DND-41 (cell line): Measurements from ENCODE around the gene CHN2.

Experiments used
- ATAC-seq: fragments of 200-7000 bp; cut with Tn5 transposase; 3 replicates; pipeline ENCODE4 v1.9.1; 2021; ENCODE audit warnings: low read depth; ENCODE audit not compliant: insufficient read depth
- DNase-seq: peaks from one replicate; pipeline ENCODE4 v3.0.0-alpha.2; 2020
- H2AFZ ChIP-seq: 2 replicates; pipeline ENCODE4 v1.6.0; 2012; ENCODE audit warnings: low read depth, low read length
- H3K27ac ChIP-seq: 2 replicates; pipeline ENCODE4 v1.5.1; 2012; ENCODE audit warnings: low read length, inconsistent platforms
- H3K27me3 ChIP-seq: fragments of 200-600 bp; sonication (generic); 2 replicates; pipeline ENCODE4 v1.6.0; 2012; ENCODE audit warnings: low read length, mild to moderate bottlenecking, inconsistent platforms; ENCODE audit not compliant: insufficient read depth, poor library complexity
- H3K36me3 ChIP-seq: 2 replicates; pipeline ENCODE4 v1.5.1; 2012; ENCODE audit warnings: low read length, inconsistent platforms; ENCODE audit not compliant: insufficient read depth
- H3K4me1 ChIP-seq: 2 replicates; pipeline ENCODE4 v1.5.1; 2012; ENCODE audit warnings: mild to moderate bottlenecking, low read length; ENCODE audit not compliant: insufficient read depth
- H3K4me2 ChIP-seq: 2 replicates; pipeline ENCODE4 v1.6.0; 2012; ENCODE audit warnings: mild to moderate bottlenecking, moderate library complexity, low read length, inconsistent platforms; ENCODE audit not compliant: insufficient read depth
- H3K4me3 ChIP-seq, 2 experiments: fragments of 200-600 bp in 1 of 2; shearing (Covaris generic) in 1 of 2; 2 replicates each; pipeline ENCODE4 v1.5.1; 2012 to 2016; ENCODE audit warnings: inconsistent platforms in 2 of 2, low read length in 2 of 2, mild to moderate bottlenecking in 2 of 2, low read depth in 1 of 2, moderate library complexity in 1 of 2
- H3K79me2 ChIP-seq: 2 replicates; pipeline ENCODE4 v1.6.0; 2012; ENCODE audit warnings: low read length, inconsistent platforms; ENCODE audit not compliant: insufficient read depth
- H3K9ac ChIP-seq: 2 replicates; pipeline ENCODE4 v1.6.0; 2012; ENCODE audit warnings: low read depth, mild to moderate bottlenecking, inconsistent platforms, low read length, moderate library complexity
- H3K9me3 ChIP-seq: 2 replicates; pipeline ENCODE4 v1.5.1; 2012; ENCODE audit warnings: low read length, moderate library complexity, mild to moderate bottlenecking, inconsistent platforms; ENCODE audit not compliant: insufficient read depth, severe bottlenecking
- H4K20me1 ChIP-seq: 2 replicates; pipeline ENCODE4 v1.6.0; 2012; ENCODE audit warnings: low read length; ENCODE audit not compliant: insufficient read depth
- EZH2 ChIP-seq: IDR thresholded peaks from 3 replicates; pipeline ENCODE4 v1.6.1; 2012; ENCODE audit warnings: borderline replicate concordance, low read depth, mild to moderate bottlenecking, moderate library complexity, low read length, inconsistent platforms; ENCODE audit not compliant: severe bottlenecking
- TF ChIP-seq, protein P1 (sequence below): IDR thresholded peaks from 2 replicates; pipeline ENCODE4 v1.5.1; 2012; ENCODE audit warnings: borderline replicate concordance, low read length, moderate library complexity, mild to moderate bottlenecking; ENCODE audit not compliant: poor library complexity, severe bottlenecking; ENCODE audit errors: extremely low read depth

CHN2 gene

DNA sequence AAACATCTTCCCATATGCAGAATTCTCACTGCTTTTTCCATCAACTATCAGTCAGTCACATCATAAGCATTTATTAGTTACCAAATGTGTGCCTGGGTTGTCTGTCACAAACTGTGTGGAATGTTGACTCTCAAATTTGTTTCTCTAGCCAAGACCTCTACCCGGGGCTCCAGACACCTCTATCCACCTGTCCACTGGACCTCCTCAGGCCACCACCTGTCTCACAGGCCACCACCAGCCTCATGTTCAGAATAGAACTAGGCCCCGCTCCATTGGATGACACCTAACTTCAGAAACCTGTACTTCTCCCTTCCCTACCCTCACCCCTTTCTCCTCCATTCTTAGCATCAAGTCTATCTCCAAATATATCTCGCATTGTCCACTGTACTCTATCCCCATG is 176.9 kb downstream of the CHN2 start:
- H3K79me2 ChIP-seq, result no peaks in the 10 kb centered on the region
- H2AFZ ChIP-seq, result no peak overlapping the region
- H3K27me3 ChIP-seq, result no peaks in the 10 kb centered on the region
- ATAC-seq (no peak), DNase-seq (no peak)
- H3K9me3 ChIP-seq, result no peaks in the 10 kb centered on the region
- no peak overlapping the region for H3K27ac ChIP-seq
- H3K4me3 ChIP-seq, result no peak overlapping the region
- H3K36me3 ChIP-seq, result peaks cover 2% of the 10 kb centered on the region; the same call in 1 of the 2 replicates
- H4K20me1 ChIP-seq, result no peaks in the 10 kb centered on the region
- TF ChIP-seq, protein P1, sequence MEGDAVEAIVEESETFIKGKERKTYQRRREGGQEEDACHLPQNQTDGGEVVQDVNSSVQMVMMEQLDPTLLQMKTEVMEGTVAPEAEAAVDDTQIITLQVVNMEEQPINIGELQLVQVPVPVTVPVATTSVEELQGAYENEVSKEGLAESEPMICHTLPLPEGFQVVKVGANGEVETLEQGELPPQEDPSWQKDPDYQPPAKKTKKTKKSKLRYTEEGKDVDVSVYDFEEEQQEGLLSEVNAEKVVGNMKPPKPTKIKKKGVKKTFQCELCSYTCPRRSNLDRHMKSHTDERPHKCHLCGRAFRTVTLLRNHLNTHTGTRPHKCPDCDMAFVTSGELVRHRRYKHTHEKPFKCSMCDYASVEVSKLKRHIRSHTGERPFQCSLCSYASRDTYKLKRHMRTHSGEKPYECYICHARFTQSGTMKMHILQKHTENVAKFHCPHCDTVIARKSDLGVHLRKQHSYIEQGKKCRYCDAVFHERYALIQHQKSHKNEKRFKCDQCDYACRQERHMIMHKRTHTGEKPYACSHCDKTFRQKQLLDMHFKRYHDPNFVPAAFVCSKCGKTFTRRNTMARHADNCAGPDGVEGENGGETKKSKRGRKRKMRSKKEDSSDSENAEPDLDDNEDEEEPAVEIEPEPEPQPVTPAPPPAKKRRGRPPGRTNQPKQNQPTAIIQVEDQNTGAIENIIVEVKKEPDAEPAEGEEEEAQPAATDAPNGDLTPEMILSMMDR, result no peak
- TF ChIP-seq EZH2, result no peak
- H3K4me1 ChIP-seq, result no peaks in the 10 kb centered on the region
- no peak overlapping the region for H3K9ac ChIP-seq
- H3K4me2 ChIP-seq, result no peak overlapping the region

DNA sequence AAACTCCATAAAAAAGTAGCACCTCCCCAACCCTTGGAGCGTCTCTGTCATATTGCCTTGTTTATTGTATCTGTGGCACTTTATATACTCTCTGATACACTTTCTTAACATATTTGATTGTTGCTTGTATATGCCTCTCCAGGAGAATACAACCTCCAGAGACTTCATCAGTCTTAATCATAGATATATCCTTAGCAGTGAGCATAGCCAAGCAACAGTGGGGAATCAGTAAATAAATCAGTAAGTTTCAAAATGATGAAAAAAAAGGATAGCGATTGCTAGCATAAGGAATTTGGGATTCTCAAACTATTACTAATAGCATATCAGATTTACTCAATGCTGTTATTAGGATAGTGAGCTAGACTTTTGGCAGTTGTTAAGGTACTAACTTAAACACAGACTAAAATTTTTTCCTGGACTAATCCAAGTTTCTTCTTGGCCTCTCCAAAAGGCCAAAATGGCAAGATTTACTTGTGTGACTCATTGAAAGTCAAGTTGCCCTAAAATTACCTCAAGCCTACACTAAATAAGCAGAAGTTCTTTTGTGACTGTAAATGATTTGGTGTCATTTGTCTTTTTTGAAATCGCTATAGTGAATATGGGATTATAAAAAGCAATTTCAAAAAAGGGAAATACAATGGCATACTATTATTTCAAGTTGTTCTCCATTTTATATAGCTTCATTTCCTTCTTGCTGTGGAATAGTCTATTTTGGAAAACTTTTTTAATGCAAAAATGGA is 177.9 kb downstream of the CHN2 start:
- Histone ChIP-seq H3K79me2 (no peaks in the 10 kb centered on the region), H3K4me2 (no peak overlapping the region), H3K27ac (no peak overlapping the region), H2AFZ (no peak overlapping the region), H3K4me3 (no peak overlapping the region), H3K9me3 (no peaks in the 10 kb centered on the region), H3K4me1 (no peaks in the 10 kb centered on the region), H4K20me1 (no peaks in the 10 kb centered on the region), H3K9ac (no peak overlapping the region), H3K27me3 (no peaks in the 10 kb centered on the region), H3K36me3 (peaks cover 2% of the 10 kb centered on the region; the same call in 1 of the 2 replicates)
- ATAC-seq, result no peak
- DNase-seq, result no peak
- TF ChIP-seq, protein P1, result no peak
- TF ChIP-seq EZH2, result no peak

DNA sequence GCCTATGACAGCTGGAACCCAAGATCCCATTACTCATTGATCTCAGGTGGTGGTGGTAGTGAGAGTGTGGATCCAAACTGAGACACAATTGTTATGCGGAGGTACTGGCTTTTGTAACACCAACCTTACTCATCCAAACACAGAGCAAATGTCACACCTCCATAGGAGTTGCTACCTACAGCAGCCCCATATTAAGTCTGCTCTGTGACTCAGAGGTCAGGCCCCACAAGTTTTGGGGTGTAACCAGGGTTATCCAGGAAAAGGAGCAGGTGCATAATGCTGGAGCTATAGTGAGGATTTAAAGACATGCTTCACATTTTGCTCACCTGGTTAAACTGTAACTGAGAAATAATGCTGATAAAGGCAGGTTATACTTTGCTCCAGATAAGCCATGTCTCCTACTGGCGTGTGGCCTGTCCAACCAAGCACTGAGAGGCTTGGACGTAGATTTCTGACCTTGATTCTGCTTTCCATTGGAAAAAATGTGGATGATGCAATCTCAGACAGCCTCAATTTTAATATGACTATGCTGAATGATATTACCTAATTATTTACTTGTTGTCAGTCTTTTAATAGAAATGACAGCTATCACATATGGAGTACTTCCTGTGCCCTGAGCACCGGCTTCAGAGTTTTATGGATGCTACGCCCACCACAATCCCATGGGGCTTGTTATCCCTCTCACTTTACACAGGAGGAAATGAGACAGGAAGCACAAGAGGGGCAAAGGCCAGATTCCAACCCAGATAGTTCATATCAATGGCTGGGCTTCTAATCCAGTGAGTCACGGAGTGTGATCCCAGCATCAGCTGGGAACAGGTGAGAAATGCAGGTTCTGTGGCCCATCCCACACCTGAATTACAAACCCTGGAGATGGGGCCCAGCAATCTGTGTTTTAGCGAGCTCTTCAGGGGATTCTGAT is 181.3 kb downstream of the CHN2 start:
- Histone ChIP-seq H2AFZ (no peak overlapping the region), H3K36me3 (0 out of 2 replicates have a peak, but pooled peaks cover under 1% of the 10 kb centered on the region), H3K9me3 (no peaks in the 10 kb centered on the region), H3K4me1 (no peaks in the 10 kb centered on the region), H3K9ac (no peak overlapping the region), H3K27ac (no peak overlapping the region), H3K4me2 (no peak overlapping the region), H3K27me3 (no peaks in the 10 kb centered on the region), H3K79me2 (no peaks in the 10 kb centered on the region), H3K4me3 (no peak overlapping the region), H4K20me1 (no peaks in the 10 kb centered on the region)
- ATAC-seq, result no peak
- TF ChIP-seq, protein P1, result no peak
- TF ChIP-seq EZH2, result no peak
- no peak for DNase-seq
